ELR (cell line): ENCODE measurements around the gene DHX38.
"Not testable (repeated sequence)": the region's sequence is repeated elsewhere in the genome, so short reads cannot be mapped to it uniquely, and the experiment has no call there.

Experiments
- DNase-seq: peaks from one replicate; pipeline ENCODE4 v3.0.0-alpha.2; 2015; ENCODE audit warnings: low read depth

Gene DHX38

GRCh38 chr16:72093448-72094265 is at the start of gene DHX38, which contains the start of gene TXNL4B:
DHX38 (plus strand) TSS chr16:72093847; CDS start chr16:72096158, 2,311 bp downstream.
TXNL4B (minus strand) TSS chr16:72093620; CDS start chr16:72090749, 2,871 bp downstream.
- peak; percentile 100 for DNase-seq

- DNase-seq, result no peak
Measured at GRCh38 chr16:72044296-72044695, 49.4 kb upstream of the DHX38 start.

GRCh38 chr16:72044825-72045359 is 48.8 kb upstream of the DHX38 start:
- no peak for DNase-seq

- no peak for DNase-seq
Measured at GRCh38 chr16:72049110-72049509, 44.5 kb upstream of the DHX38 start.

- no peak for DNase-seq
Measured at GRCh38 chr16:72050769-72051464, 42.7 kb upstream of the DHX38 start.

GRCh38 chr16:72051818-72052217 is 41.8 kb upstream of the DHX38 start:
- DNase-seq, result no peak

GRCh38 chr16:72054254-72054847 is 39.3 kb upstream of the DHX38 start, which contains the start of gene HP:
HP (plus strand) TSS chr16:72054505; CDS start chr16:72054653, 148 bp downstream.
- DNase-seq, result not testable (repeated sequence)

GRCh38 chr16:72055911-72056310 is 37.7 kb upstream of the DHX38 start:
- no peak for DNase-seq

GRCh38 chr16:72057313-72057712 is 36.3 kb upstream of the DHX38 start:
- DNase-seq, result not testable (repeated sequence)

GRCh38 chr16:72059060-72059459 is 34.6 kb upstream of the DHX38 start:
- DNase-seq, result not testable (repeated sequence)

- no peak for DNase-seq
Measured at GRCh38 chr16:72060405-72060804, 33.2 kb upstream of the DHX38 start.

- no peak for DNase-seq
Measured at GRCh38 chr16:72061564-72061963, 32.1 kb upstream of the DHX38 start.

- no peak for DNase-seq
Measured at GRCh38 chr16:72064361-72064894, 29.2 kb upstream of the DHX38 start.

- peak; percentile 52 for DNase-seq
Measured at GRCh38 chr16:72066747-72067146, 26.9 kb upstream of the DHX38 start.

GRCh38 chr16:72068930-72069329 is 24.7 kb upstream of the DHX38 start:
- DNase-seq, result no peak

- DNase-seq, result no peak
Measured at GRCh38 chr16:72072514-72073342, 20.9 kb upstream of the DHX38 start.

- no peak for DNase-seq
Measured at GRCh38 chr16:72073560-72074230, 20.0 kb upstream of the DHX38 start.

- not testable (repeated sequence) for DNase-seq
Measured at GRCh38 chr16:72075067-72075466, 18.6 kb upstream of the DHX38 start.

- not testable (repeated sequence) for DNase-seq
Measured at GRCh38 chr16:72076991-72077706, 16.5 kb upstream of the DHX38 start.
